Calu3 (cell line): ENCODE results near the gene C17orf50. TPM values are rescaled to one million over a fixed set of nuclear protein-coding genes. Genes with fewer than 3 reads are reported as not detected.

Experiments
- BruUV-seq: library from RNA; stranded (reverse); fragments of 400-500 nt; replicated peaks from 2 replicates; lab custom pipeline; 2021; lab: Mats Ljungman, UMichigan
- CTCF ChIA-PET: fragments of 300-600 bp; sonication (Branson Sonifier 250); formaldehyde crosslinking; loops from one replicate; lab custom pipeline; 2022; ENCODE audit warnings: antibody characterized with exemption; lab: Charles Lee
- DNase-seq: peaks from one replicate; pipeline ENCODE4 v3.0.0; 2022
- H3K27ac Mint-ChIP-seq: one replicate; pipeline ENCODE4 v1.8.0; 2022; ENCODE audit warnings: mixed read lengths; ENCODE audit not compliant: unreplicated experiment
- H3K27me3 Mint-ChIP-seq: one replicate; pipeline ENCODE4 v1.8.0; 2022; ENCODE audit warnings: mixed read lengths; ENCODE audit not compliant: unreplicated experiment
- H3K36me3 Mint-ChIP-seq: one replicate; pipeline ENCODE4 v1.8.0; 2022; ENCODE audit warnings: mild to moderate bottlenecking, moderate library complexity, mixed read lengths; ENCODE audit not compliant: insufficient read depth, unreplicated experiment
- H3K4me1 Mint-ChIP-seq: one replicate; pipeline ENCODE4 v1.8.0; 2022; ENCODE audit warnings: mild to moderate bottlenecking, low read depth, mixed read lengths; ENCODE audit not compliant: unreplicated experiment
- H3K4me3 Mint-ChIP-seq: one replicate; pipeline ENCODE4 v1.8.0; 2022; ENCODE audit warnings: mild to moderate bottlenecking, low read depth, moderate library complexity, mixed read lengths; ENCODE audit not compliant: unreplicated experiment
- H3K9me3 Mint-ChIP-seq: one replicate; pipeline ENCODE4 v1.8.0; 2022; ENCODE audit warnings: low read depth, mixed read lengths; ENCODE audit not compliant: unreplicated experiment
- CTCF ChIP-seq: fragments of 200-600 bp; IDR thresholded peaks from one replicate; pipeline ENCODE4 v1.8.0; 2022; ENCODE audit warnings: antibody characterized with exemption; ENCODE audit not compliant: unreplicated experiment
- intact Hi-C: fragments of 100-400 bp; cut with micrococcal nuclease; formaldehyde crosslinking; loops from one replicate; pipeline ENCODE4 v1.10.0; 2022; ENCODE audit not compliant: unreplicated experiment
- total RNA-seq: library from RNA; stranded (reverse); gene quantifications from 2 replicates; pipeline ENCODE4 v1.2.3, GENCODE V29; 2022

Gene C17orf50
- total RNA-seq, 1 experiment from 2014 or later, result not detected

- no TSS peak for BruUV-seq
- H3K27me3 Mint-ChIP-seq, result peaks cover 82% of the 10 kb centered on the region
- CTCF ChIA-PET, result no interaction called here
Measured at GRCh38 chr17:35745749-35746320, 14.9 kb upstream of the C17orf50 start.

GRCh38 chr17:35747540-35748017 lies 13.1 kb upstream of the C17orf50 start:
- peak; percentile 80 for DNase-seq
- Mint-ChIP-seq H3K4me1 (no peaks in the 10 kb centered on the region), H3K36me3 (peaks cover 8% of the 10 kb centered on the region), H3K27ac (no peak overlapping the region), H3K27me3 (peaks cover 78% of the 10 kb centered on the region), H3K4me3 (no peak overlapping the region), H3K9me3 (no peaks in the 10 kb centered on the region)
- peak; percentile 89 for TF ChIP-seq CTCF
- CTCF ChIA-PET, result interaction anchor here (0.6 to 3.6 kb wide), 12 partner anchors 12 to 684 kb away, joined by 3 to 25 read pairs (median 4); partner anchors contain the start of gene RFFL
- intact Hi-C loops, result loop anchor here (1.0 to 10.0 kb wide), 4 partner anchors 134 to 575 kb away; no protein-coding TSS in a partner anchor
- no TSS peak for BruUV-seq

More at GRCh38 chr17:35745749-35746320, 14.9 kb upstream of the C17orf50 start:
- H3K27ac Mint-ChIP-seq, result no peak overlapping the region
- peaks cover 4% of the 10 kb centered on the region for H3K36me3 Mint-ChIP-seq
- intact Hi-C loops, result loop anchor here (2.0 to 10.0 kb wide), 3 partner anchors 191 to 574 kb away; no protein-coding TSS in a partner anchor
- TF ChIP-seq CTCF, result no peak
- no peak overlapping the region for H3K4me3 Mint-ChIP-seq
- no peaks in the 10 kb centered on the region for H3K4me1 Mint-ChIP-seq
- H3K9me3 Mint-ChIP-seq, result no peaks in the 10 kb centered on the region
- no peak for DNase-seq

GRCh38 chr17:35748341-35748841 lies 12.3 kb upstream of the C17orf50 start:
- no peaks in the 10 kb centered on the region for H3K4me1 Mint-ChIP-seq
- no TSS peak for BruUV-seq
- no peaks in the 10 kb centered on the region for H3K9me3 Mint-ChIP-seq
- peaks cover 15% of the 10 kb centered on the region for H3K36me3 Mint-ChIP-seq
- H3K27me3 Mint-ChIP-seq, result peaks cover 78% of the 10 kb centered on the region
- intact Hi-C loops, result loop anchor here (5.0 to 10.0 kb wide), 2 partner anchors 434 to 576 kb away; no protein-coding TSS in a partner anchor
- no peak overlapping the region for H3K27ac Mint-ChIP-seq
- H3K4me3 Mint-ChIP-seq, result no peak overlapping the region
- CTCF ChIA-PET, result interaction anchor here (1.4 to 3.6 kb wide), 3 partner anchors 11 to 135 kb away, joined by 4 to 25 read pairs (median 20); no protein-coding TSS in a partner anchor
- DNase-seq, result peak; percentile 52
- TF ChIP-seq CTCF, result no peak

GRCh38 chr17:35748979-35749378 lies 11.7 kb upstream of the C17orf50 start:
- no peak for TF ChIP-seq CTCF
- peaks cover 15% of the 10 kb centered on the region for H3K36me3 Mint-ChIP-seq
- H3K9me3 Mint-ChIP-seq, result no peaks in the 10 kb centered on the region
- no peak overlapping the region for H3K27ac Mint-ChIP-seq
- no peak for DNase-seq
- H3K4me3 Mint-ChIP-seq, result no peak overlapping the region
- H3K27me3 Mint-ChIP-seq, result peaks cover 77% of the 10 kb centered on the region
- no TSS peak for BruUV-seq
- no peaks in the 10 kb centered on the region for H3K4me1 Mint-ChIP-seq
- CTCF ChIA-PET, result interaction anchor here (0.6 to 3.6 kb wide), 2 partner anchors 15 to 578 kb away, joined by 5 to 20 read pairs; no protein-coding TSS in a partner anchor
- intact Hi-C loops, result loop anchor here (5.0 to 10.0 kb wide), 2 partner anchors 434 to 577 kb away; no protein-coding TSS in a partner anchor
